ENCODE measurements around the gene NUCB2.

The NUCB2 gene

GRCh38 chr11:17343907-17344306 lies 67.4 kb downstream of the NUCB2 start:
- DNase-seq, result no peak

GRCh38 chr11:17347676-17348075 lies 71.1 kb downstream of the NUCB2 start:
- no peak for DNase-seq

GRCh38 chr11:17350455-17351171 lies 74.1 kb downstream of the NUCB2 start:
- no peak for DNase-seq

- DNase-seq, result no peak
These were observed 74.6 kb downstream of the NUCB2 start for GRCh38 chr11:17351172-17351509.

GRCh38 chr11:17351510-17352176 lies 75.1 kb downstream of the NUCB2 start, which contains the start of gene NCR3LG1:
TSS of gene NCR3LG1 (plus strand) at chr11:17351800. CDS start at chr11:17351970, 170 bp downstream.
- peak; percentile 53 for DNase-seq

- peak; percentile 85 for DNase-seq
These were observed 76.6 kb downstream of the NUCB2 start for GRCh38 chr11:17352950-17353820.

GRCh38 chr11:17353821-17354600 lies 77.5 kb downstream of the NUCB2 start:
- no peak for DNase-seq

GRCh38 chr11:17354601-17354991 lies 78.1 kb downstream of the NUCB2 start:
- peak; percentile 37 for DNase-seq

- DNase-seq, result no peak
These were observed 90.0 kb downstream of the NUCB2 start for GRCh38 chr11:17366495-17366894.

GRCh38 chr11:17368551-17368950 lies 92.0 kb downstream of the NUCB2 start:
- no peak for DNase-seq

- DNase-seq, result no peak
These were observed 92.6 kb downstream of the NUCB2 start for GRCh38 chr11:17369094-17369493.

- DNase-seq, result no peak
These were observed 93.2 kb downstream of the NUCB2 start for GRCh38 chr11:17369684-17370243.

GRCh38 chr11:17371614-17372013 lies 95.1 kb downstream of the NUCB2 start:
- no peak for DNase-seq

GRCh38 chr11:17375547-17375946 lies 99.0 kb downstream of the NUCB2 start:
- DNase-seq, result no peak

GRCh38 chr11:17376493-17376892 lies 100.0 kb downstream of the NUCB2 start:
- DNase-seq, result no peak

- no peak for DNase-seq
These were observed 102.1 kb downstream of the NUCB2 start for GRCh38 chr11:17378655-17379054.

- no peak for DNase-seq
These were observed 103.0 kb downstream of the NUCB2 start for GRCh38 chr11:17379383-17380180.

- no peak for DNase-seq
These were observed 104.6 kb downstream of the NUCB2 start for GRCh38 chr11:17381156-17381555.

Data from femur (tissue), 1 donor.